GM12878 (cell line): Measurements from ENCODE around the gene BOLA2B. TPM values are rescaled to one million over a fixed set of nuclear protein-coding genes. Genes with fewer than 3 reads are reported as not detected.
A peak's percentile ranks its signal among the peaks of the same experiment; 100 is the strongest.

ENCODE experiments used
- ATAC-seq: fragments of 200-7000 bp; cut with Tn5 transposase; 3 replicates; pipeline ENCODE4 v1.9.1; 2020; ENCODE audit warnings: mild to moderate bottlenecking, moderate library complexity
- BruUV-seq: library from RNA; stranded (reverse); fragments of 400-500 nt; replicated peaks from 2 replicates; lab custom pipeline; 2021; lab: Mats Ljungman, UMichigan
- CTCF ChIA-PET: fragments of 300-600 bp; sonication (Branson Sonifier 250); formaldehyde crosslinking; extraction: SDS; loops from one replicate; lab custom pipeline; 2021; ENCODE audit warnings: inconsistent platforms; lab: Yijun Ruan, JAX
- POLR2A ChIA-PET: fragments of 350-600 bp; formaldehyde crosslinking; extraction: SDS; loops from one replicate; lab custom pipeline; 2021; ENCODE audit warnings: inconsistent platforms; lab: Charles Lee
- RAD21 ChIA-PET: fragments of 300-600 bp; sonication (Branson Sonifier 250); formaldehyde crosslinking; loops from one replicate; lab custom pipeline; 2023; ENCODE audit warnings: antibody characterized with exemption; ENCODE audit not compliant: unreplicated experiment; lab: Charles Lee
- SMC1A ChIA-PET: fragments of 300-600 bp; sonication (Branson Sonifier 250); formaldehyde crosslinking; loops from one replicate; lab custom pipeline; 2023; ENCODE audit not compliant: unreplicated experiment, uncharacterized antibody; lab: Charles Lee
- DNase-seq: peaks from one replicate; pipeline ENCODE4 v3.0.0-alpha.2; 2011; ENCODE audit warnings: low read depth, low spot score
- FAIRE-seq: peaks from 3 replicates; lab custom pipeline; 2011; peaks lifted over from hg19 to GRCh38; lab: Jason Lieb, UNC
- H2AFZ ChIP-seq: 2 replicates; pipeline ENCODE4 v1.6.0; 2011; ENCODE audit warnings: low read depth, low read length, control low read depth; ENCODE audit not compliant: control insufficient read depth
- H3K27ac ChIP-seq: 2 replicates; pipeline ENCODE4 v1.5.1; 2011; ENCODE audit warnings: control low read depth; ENCODE audit not compliant: control insufficient read depth, insufficient read depth
- H3K27me3 ChIP-seq, 2 experiments: replicated peaks in 1 of 2; 2 replicates each; pipeline versions ENCODE4 v1.6.0 to v1.6.1; 2011; ENCODE audit warnings: low read length in 1 of 2; ENCODE audit not compliant: control insufficient read depth in 2 of 2, insufficient read depth in 2 of 2
- H3K36me3 ChIP-seq, 2 experiments: 2 replicates each; pipeline ENCODE4 v1.5.1; 2011; ENCODE audit warnings: low read length in 1 of 2; ENCODE audit not compliant: control insufficient read depth in 2 of 2, insufficient read depth in 2 of 2
- H3K4me1 ChIP-seq: 2 replicates; pipeline ENCODE4 v1.6.1; 2011; ENCODE audit warnings: mild to moderate bottlenecking, low read length, moderate library complexity, mixed read lengths; ENCODE audit not compliant: control insufficient read depth, insufficient read depth
- H3K4me2 ChIP-seq: 2 replicates; pipeline ENCODE4 v1.6.0; 2011; ENCODE audit warnings: control low read depth; ENCODE audit not compliant: control insufficient read depth, insufficient read depth
- H3K4me3 ChIP-seq: fragments of 200-600 bp; sonication (generic); 2 replicates; pipeline ENCODE4 v1.5.1; 2016
- H3K79me2 ChIP-seq: 2 replicates; pipeline ENCODE4 v1.6.0; 2011; ENCODE audit warnings: low read length; ENCODE audit not compliant: control insufficient read depth, insufficient read depth
- H3K9ac ChIP-seq: 2 replicates; pipeline ENCODE4 v1.8.0; 2011; ENCODE audit warnings: low read length, control low read depth, mixed read lengths; ENCODE audit not compliant: control insufficient read depth, insufficient read depth
- H3K9me3 ChIP-seq: replicated peaks from 3 replicates; pipeline ENCODE4 v1.5.1; 2011; ENCODE audit warnings: mild to moderate bottlenecking, low read length; ENCODE audit not compliant: control insufficient read depth, insufficient read depth
- H4K20me1 ChIP-seq: 2 replicates; pipeline ENCODE4 v1.6.0; 2011; ENCODE audit not compliant: control insufficient read depth, insufficient read depth
- ASH2L ChIP-seq: fragments of 300-600, 200-600 bp; sonication (generic); IDR thresholded peaks from 2 replicates; pipeline ENCODE4 v1.6.1; 2017; ENCODE audit warnings: low read depth, mild to moderate bottlenecking, borderline replicate concordance
- BCL11A ChIP-seq: IDR thresholded peaks from 2 replicates; pipeline ENCODE4 v1.6.1; 2011; ENCODE audit warnings: low read depth, low read length
- CBX5 ChIP-seq: sonication (generic); IDR thresholded peaks from 2 replicates; pipeline ENCODE4 v1.6.1; 2016; ENCODE audit warnings: low read depth, moderate library complexity, mild to moderate bottlenecking, inconsistent platforms
- MEF2B ChIP-seq: fragments of 450-650 bp; IDR thresholded peaks from 2 replicates; pipeline ENCODE4 v1.6.1; 2018; ENCODE audit warnings: mild to moderate bottlenecking, moderate library complexity; ENCODE audit not compliant: partially characterized antibody, poor library complexity, severe bottlenecking
- MTA3 ChIP-seq: IDR thresholded peaks from 2 replicates; pipeline ENCODE4 v1.6.1; 2012; ENCODE audit warnings: low read length, inconsistent platforms, borderline replicate concordance
- NR2C1 ChIP-seq: fragments of 450-650 bp; IDR thresholded peaks from 2 replicates; pipeline ENCODE4 v1.6.1; 2017; ENCODE audit warnings: antibody characterized with exemption, mild to moderate bottlenecking, moderate library complexity
- PKNOX1 ChIP-seq: fragments of 450-650 bp; IDR thresholded peaks from 2 replicates; pipeline ENCODE4 v1.6.1; 2016; ENCODE audit warnings: mild to moderate bottlenecking
- RCOR1 ChIP-seq: conservative IDR thresholded peaks from 2 replicates; pipeline ENCODE4 v1.6.1; 2012; ENCODE audit warnings: low read depth, low read length, improper control_type of control experiment
- REST ChIP-seq: IDR thresholded peaks from 2 replicates; pipeline ENCODE4 v1.6.1; 2012; ENCODE audit warnings: mild to moderate bottlenecking, low read depth, low read length
- ZBTB33 ChIP-seq: fragments of 450-650 bp; IDR thresholded peaks from 2 replicates; pipeline ENCODE4 v1.6.1; 2017; ENCODE audit warnings: mild to moderate bottlenecking
- ZNF384 ChIP-seq: IDR thresholded peaks from 2 replicates; pipeline ENCODE4 v1.6.1; 2012; ENCODE audit warnings: low read depth, mild to moderate bottlenecking, low read length, improper control_type of control experiment, borderline replicate concordance
- WGBS: methylation state at CpG from one replicate; pipeline ENCODE4 v1.1.6; 2016; ENCODE audit warnings: low lambda C conversion rate; ENCODE audit not compliant: insufficient replicate concordance, insufficient coverage; ENCODE audit errors: missing lambda C conversion rate; 5-methylcytosine and 5-hydroxymethylcytosine counted together
- in situ Hi-C: fragments of 300-500 bp; cut with MboI; formaldehyde crosslinking; loops from 9 replicates; pipeline ENCODE4 v1.14.3; 2018; ENCODE audit warnings: mixed read lengths
- intact Hi-C: fragments of 100-400 bp; cut with micrococcal nuclease; formaldehyde crosslinking; loops from one replicate; pipeline ENCODE4 v1.14.2; 2022; ENCODE audit not compliant: unreplicated experiment
- polyA plus RNA-seq, 11 experiments: library from polyadenylated mRNA; depleted of rRNA in 4 of 11; unstranded in 6 of 11; stranded (reverse) in 5 of 11; fragments of >200 nt; fragmentation: Nextera tagmentation in 4 of 11; fragmentation: Illumina TruSeq in 1 of 11; extraction: Ambion mirVana in 4 of 11; extraction: Trizol in 1 of 11; gene quantifications; 1 replicate in 1 of 11; 2 replicates in 10 of 11; pipeline versions ENCODE4 v1.2.1 to v1.2.3, GENCODE V29; 2011 to 2016; ENCODE audit warnings: inconsistent platforms in 2 of 11, missing spikeins in 2 of 11, low read depth in 1 of 11
- total RNA-seq, 4 experiments: library from RNA; depleted of rRNA in 3 of 4; stranded (reverse); fragments of >200 nt in 3 of 4; fragmentation: Illumina TruSeq in 1 of 4; extraction: Trizol in 1 of 4; gene quantifications; 2 replicates each; pipeline versions ENCODE4 v1.2.1 to v1.2.3, GENCODE V29; 2013 to 2021
- TF ChIP-seq, protein P1 (sequence below): fragments of 450-650 bp; IDR thresholded peaks from 2 replicates; pipeline ENCODE4 v1.6.1; 2017; ENCODE audit warnings: antibody characterized with exemption, mild to moderate bottlenecking, moderate library complexity

The BOLA2B gene
- total and polyA plus RNA-seq, 10 of the 15 experiments (the other 5 are each of a cell fraction or from before 2014, with no cell fraction given) = 39.9 to 292 (median 130) TPM

DNA sequence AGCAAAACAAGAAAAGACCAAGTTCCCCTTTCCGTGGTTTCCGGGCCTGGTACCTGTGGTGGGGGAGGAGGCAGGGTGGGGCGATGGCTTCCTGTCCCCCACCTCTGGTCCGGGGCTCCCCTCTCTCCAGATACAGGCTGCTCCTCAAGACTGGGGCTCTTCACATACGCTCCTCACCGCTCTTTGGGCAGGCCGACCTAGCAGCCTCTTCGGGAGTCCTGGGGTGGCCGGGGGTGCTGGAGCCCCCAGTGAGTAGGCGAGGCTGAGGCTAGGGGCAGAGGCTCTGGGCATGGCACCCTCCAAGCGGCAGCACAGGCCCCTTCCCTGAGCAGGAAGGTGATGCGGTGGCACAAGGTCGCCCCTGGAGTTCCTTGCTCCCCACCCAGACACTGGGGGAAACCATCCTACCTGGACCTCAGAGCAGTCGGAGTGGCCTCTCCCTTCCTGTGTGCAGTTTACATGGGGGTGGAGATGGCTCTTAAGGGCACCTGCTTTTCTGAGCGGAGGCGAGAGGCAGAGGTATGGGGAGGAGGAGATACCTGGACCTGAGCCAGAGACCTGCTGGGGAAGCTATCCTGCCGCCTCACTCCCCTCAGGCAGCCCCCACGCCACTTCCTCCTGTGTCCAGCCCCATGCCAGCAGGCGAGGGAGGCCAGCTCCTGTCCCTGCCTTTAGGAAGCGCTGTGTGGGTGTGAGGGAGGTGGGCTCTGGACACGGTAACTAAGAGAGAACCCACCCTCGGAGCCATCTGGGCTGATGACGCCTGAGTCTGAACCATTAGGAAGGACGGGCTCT lies 9.2 kb downstream of the BOLA2B start:
- H3K9me3 ChIP-seq = no peaks in the 10 kb centered on the region
- intact Hi-C loops (no loop called here), in situ Hi-C loops (loop anchor here (10.0 kb wide), 2 partner anchors 451 to 511 kb away; partner anchors contain the start of gene SRCAP)
- ATAC-seq = peak; percentile 48
- H3K9ac ChIP-seq = peak overlapping the region; percentile 99
- no peak overlapping the region for H2AFZ ChIP-seq
- under 1% methylated on average over 23 of the region's 24 CpGs for WGBS
- FAIRE-seq = peak; percentile 80
- ChIA-PET RAD21 (interaction anchor here (0.8 to 2.8 kb wide), 3 partner anchors 92 to 226 kb away, joined by 3 to 18 read pairs (median 4); partner anchors contain the start of gene TBX6), CTCF (interaction anchor here (1.1 to 4.9 kb wide), 3 partner anchors 91 to 233 kb away, joined by 3 to 45 read pairs (median 4); partner anchors contain the start of gene TBX6), SMC1A (interaction anchor here (1.1 to 4.0 kb wide), 3 partner anchors 58 to 187 kb away, joined by 4 to 30 read pairs (median 6); partner anchors contain the start of gene TBX6), POLR2A (interaction anchor here (0.6 to 5.2 kb wide), 6 partner anchors 56 to 186 kb away, joined by 3 to 59 read pairs (median 5); partner anchors contain the start of genes CD2BP2, MAPK3, TBC1D10B and TBX6)
- peaks cover 17 to 29% of the 10 kb centered on the region in 2 experiments for H3K36me3 ChIP-seq
- H3K27me3 ChIP-seq = no peaks in the 10 kb centered on the region
- H3K27ac ChIP-seq = peak overlapping the region; percentile 100
- H3K79me2 ChIP-seq = peaks cover 55% of the 10 kb centered on the region
- H3K4me1 ChIP-seq = peaks cover 28% of the 10 kb centered on the region
- H4K20me1 ChIP-seq = no peaks in the 10 kb centered on the region
- DNase-seq = peak; percentile 71
- BruUV-seq = no TSS peak
- H3K4me3 ChIP-seq = peak overlapping the region; percentile 96
- H3K4me2 ChIP-seq = peak overlapping the region; percentile 100
- TF ChIP-seq ASH2L (no peak), CBX5 (no peak), MEF2B (no peak), PKNOX1 (no peak), REST (no peak), ZBTB33 (no peak), BCL11A (peak; percentile 31; the same call in 1 of the 2 replicates), RCOR1 (0 out of 2 replicates have a peak, but pooled peaks have one; percentile 41), MTA3 (no peak), ZNF384 (no peak), NR2C1 (no peak)
- TF ChIP-seq, protein P1, sequence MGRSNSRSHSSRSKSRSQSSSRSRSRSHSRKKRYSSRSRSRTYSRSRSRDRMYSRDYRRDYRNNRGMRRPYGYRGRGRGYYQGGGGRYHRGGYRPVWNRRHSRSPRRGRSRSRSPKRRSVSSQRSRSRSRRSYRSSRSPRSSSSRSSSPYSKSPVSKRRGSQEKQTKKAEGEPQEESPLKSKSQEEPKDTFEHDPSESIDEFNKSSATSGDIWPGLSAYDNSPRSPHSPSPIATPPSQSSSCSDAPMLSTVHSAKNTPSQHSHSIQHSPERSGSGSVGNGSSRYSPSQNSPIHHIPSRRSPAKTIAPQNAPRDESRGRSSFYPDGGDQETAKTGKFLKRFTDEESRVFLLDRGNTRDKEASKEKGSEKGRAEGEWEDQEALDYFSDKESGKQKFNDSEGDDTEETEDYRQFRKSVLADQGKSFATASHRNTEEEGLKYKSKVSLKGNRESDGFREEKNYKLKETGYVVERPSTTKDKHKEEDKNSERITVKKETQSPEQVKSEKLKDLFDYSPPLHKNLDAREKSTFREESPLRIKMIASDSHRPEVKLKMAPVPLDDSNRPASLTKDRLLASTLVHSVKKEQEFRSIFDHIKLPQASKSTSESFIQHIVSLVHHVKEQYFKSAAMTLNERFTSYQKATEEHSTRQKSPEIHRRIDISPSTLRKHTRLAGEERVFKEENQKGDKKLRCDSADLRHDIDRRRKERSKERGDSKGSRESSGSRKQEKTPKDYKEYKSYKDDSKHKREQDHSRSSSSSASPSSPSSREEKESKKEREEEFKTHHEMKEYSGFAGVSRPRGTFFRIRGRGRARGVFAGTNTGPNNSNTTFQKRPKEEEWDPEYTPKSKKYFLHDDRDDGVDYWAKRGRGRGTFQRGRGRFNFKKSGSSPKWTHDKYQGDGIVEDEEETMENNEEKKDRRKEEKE = no peak
